Cardiac fibroblast (primary cell): ENCODE results near the gene EPB41L2.
"Not testable (repeated sequence)": the region's sequence is repeated elsewhere in the genome, so short reads cannot be mapped to it uniquely, and the experiment has no call there.

Experiments used
- DNase-seq, 2 donors: peaks; one replicate each; pipeline versions ENCODE4 v3.0.0 to v3.0.0-alpha.2; 2010; ENCODE audit warnings: low read depth in 2 of 2
- H3K4me3 ChIP-seq, 2 donors: replicated peaks in 1 of 2; 1 replicate in 1 of 2; 2 replicates in 1 of 2; pipeline ENCODE4 v1.5.1; 2011; ENCODE audit warnings: low read depth in 2 of 2, low read length in 2 of 2, mild to moderate bottlenecking in 2 of 2, moderate library complexity in 1 of 2
- TF ChIP-seq, protein P1 (sequence below): IDR thresholded peaks from one replicate; pipeline ENCODE4 v1.5.1; 2011; ENCODE audit warnings: low read depth, mild to moderate bottlenecking, low read length, inconsistent platforms

The EPB41L2 gene

DNA sequence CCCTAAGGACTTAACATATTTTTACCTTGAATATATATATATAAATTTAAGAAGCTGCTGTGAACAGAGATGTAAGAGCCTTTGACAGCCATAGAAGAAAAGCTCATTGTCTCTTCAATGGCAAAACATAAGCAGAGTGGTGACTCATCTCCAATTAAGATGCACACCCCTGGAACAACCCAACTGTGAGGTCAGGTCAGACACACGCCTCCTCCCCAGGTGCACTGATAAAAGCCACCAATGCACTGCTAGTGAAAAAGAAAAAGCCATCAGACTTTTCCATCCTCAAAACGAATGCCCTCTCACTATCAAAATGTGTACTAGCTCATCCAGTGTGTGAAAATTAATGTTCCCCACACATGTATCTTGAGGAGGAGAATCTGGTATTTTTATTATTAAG is 135.7 kb downstream of the EPB41L2 start:
- no peak overlapping the region for H3K4me3 ChIP-seq
- no peak for DNase-seq
- TF ChIP-seq, protein P1, sequence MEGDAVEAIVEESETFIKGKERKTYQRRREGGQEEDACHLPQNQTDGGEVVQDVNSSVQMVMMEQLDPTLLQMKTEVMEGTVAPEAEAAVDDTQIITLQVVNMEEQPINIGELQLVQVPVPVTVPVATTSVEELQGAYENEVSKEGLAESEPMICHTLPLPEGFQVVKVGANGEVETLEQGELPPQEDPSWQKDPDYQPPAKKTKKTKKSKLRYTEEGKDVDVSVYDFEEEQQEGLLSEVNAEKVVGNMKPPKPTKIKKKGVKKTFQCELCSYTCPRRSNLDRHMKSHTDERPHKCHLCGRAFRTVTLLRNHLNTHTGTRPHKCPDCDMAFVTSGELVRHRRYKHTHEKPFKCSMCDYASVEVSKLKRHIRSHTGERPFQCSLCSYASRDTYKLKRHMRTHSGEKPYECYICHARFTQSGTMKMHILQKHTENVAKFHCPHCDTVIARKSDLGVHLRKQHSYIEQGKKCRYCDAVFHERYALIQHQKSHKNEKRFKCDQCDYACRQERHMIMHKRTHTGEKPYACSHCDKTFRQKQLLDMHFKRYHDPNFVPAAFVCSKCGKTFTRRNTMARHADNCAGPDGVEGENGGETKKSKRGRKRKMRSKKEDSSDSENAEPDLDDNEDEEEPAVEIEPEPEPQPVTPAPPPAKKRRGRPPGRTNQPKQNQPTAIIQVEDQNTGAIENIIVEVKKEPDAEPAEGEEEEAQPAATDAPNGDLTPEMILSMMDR = no peak

DNA sequence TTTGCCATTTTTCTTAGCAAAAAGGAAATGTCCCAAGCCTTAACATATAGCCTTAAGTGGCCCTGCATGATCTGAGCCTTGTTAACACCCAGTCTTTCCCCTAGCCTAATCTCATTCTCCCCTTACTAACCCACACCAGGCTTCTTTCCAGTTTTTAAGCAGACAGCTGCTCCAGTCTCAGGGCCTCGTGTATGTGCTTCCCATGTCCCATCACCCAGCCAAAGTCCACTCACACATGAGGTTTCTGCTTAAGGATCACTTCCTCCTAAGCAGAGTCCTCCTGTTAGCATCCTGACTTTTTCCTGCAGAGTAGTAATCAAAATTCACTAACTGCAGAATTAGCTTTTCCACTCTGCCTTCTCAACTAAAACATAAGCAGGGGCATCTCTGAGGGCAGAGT is 139.7 kb downstream of the EPB41L2 start:
- no peak for DNase-seq
- TF ChIP-seq, protein P1 = no peak
- no peak overlapping the region for H3K4me3 ChIP-seq

DNA sequence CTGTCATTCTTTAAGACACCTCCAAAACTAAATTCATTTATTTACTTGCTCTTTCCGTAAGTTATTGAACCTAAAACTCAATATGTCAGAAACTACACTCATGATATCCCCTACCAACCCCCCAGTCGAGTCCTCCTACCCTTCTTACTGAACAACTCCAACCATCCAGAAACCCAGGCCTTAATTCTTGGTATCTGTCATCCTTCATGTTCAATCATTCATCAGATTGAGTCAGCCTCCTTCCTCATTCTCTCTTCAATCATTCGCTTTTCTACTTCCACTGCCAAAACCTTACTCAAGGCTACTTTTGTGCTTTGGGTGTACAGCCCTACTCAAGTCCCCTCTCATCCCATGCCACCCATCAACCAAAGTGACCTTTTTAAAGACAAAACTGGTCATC is 140.1 kb downstream of the EPB41L2 start:
- no peak overlapping the region for H3K4me3 ChIP-seq
- no peak for DNase-seq
- TF ChIP-seq, protein P1 = no peak

DNA sequence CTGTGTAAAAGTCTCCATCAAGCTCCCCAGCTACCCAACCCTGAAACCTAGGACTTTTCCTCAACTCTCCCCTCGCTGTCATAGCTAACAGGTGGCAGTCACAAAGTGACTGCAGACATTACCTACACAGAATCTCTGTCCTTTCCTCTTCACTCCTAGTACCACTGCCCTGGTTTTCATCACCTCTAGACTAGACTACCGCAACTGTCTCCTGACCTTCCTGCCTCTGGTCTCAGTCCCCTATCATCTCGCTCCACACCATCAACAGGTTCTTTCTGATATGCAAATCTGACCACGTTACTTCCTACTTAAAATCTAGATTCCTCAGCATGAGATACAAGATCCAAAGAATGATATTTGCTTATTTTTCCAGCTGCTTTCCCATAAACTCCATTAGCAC is 142.1 kb downstream of the EPB41L2 start:
- no peak overlapping the region for H3K4me3 ChIP-seq

DNA sequence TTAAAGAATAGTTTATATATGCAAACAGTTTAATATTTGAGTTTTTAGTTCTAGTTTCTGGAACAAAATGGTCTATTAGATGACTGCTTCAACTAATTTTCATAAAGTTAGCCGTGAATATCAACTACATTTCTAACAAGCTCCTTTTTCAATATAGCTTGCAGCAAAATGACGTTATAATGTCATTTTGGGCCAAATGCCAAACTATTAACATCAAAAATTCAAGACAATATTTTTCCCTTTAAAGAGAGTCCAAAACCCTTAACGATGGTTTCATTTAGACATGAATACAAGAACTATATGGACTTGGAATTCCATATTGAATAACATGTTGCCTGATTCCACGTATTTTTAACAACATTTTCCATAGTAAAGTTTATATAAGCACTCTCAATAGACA is 144.9 kb downstream of the EPB41L2 start:
- H3K4me3 ChIP-seq = no peak overlapping the region
- TF ChIP-seq, protein P1 = no peak
- no peak for DNase-seq

More for the DNA sequence above, 142.1 kb downstream of the EPB41L2 start:
- TF ChIP-seq, protein P1 = no peak
- no peak for DNase-seq

DNA sequence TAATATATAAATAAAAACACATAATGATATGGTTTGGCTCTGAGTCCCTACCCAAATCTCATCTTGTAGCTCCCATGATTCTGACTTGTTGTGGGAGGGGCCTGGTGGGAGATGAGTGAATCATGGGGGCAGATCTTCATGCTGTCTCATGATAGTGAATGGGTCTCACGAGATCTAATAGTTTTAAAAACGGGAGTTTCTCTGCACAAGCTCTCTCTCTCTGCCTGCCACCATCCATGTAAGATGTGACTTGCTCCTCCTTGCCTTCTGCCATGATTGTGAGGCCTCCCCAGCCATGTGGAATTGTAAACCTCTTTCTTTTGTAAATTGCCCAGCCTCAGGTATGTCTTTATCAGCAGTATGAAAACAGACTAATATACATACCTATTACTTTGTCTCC is 147.4 kb downstream of the EPB41L2 start:
- H3K4me3 ChIP-seq, DNase-seq: not testable (repeated sequence)

DNA sequence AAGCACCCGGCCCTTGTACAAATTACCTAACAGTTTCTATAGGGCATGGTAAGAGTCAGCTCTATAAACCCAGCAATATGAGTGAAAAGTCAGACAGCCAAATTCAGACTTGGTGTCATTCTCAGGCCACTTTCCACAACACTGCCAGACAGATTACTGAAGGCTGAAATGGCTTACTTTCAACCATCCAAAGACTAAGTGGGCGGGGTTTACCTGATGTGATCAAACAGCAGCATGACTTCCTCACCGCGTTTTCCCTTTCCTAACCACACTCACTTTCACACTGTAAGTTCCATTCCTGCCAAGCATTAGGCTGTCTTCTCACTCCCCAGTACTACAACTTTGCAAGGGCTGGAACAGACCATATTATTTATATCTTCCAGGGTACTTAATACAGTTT is 149.9 kb downstream of the EPB41L2 start:
- TF ChIP-seq, protein P1 = no peak
- DNase-seq = no peak

More for the DNA sequence above, 149.9 kb downstream of the EPB41L2 start:
- H3K4me3 ChIP-seq = no peak overlapping the region
